ENCODE results near the gene TRIO.

The TRIO gene

DNA sequence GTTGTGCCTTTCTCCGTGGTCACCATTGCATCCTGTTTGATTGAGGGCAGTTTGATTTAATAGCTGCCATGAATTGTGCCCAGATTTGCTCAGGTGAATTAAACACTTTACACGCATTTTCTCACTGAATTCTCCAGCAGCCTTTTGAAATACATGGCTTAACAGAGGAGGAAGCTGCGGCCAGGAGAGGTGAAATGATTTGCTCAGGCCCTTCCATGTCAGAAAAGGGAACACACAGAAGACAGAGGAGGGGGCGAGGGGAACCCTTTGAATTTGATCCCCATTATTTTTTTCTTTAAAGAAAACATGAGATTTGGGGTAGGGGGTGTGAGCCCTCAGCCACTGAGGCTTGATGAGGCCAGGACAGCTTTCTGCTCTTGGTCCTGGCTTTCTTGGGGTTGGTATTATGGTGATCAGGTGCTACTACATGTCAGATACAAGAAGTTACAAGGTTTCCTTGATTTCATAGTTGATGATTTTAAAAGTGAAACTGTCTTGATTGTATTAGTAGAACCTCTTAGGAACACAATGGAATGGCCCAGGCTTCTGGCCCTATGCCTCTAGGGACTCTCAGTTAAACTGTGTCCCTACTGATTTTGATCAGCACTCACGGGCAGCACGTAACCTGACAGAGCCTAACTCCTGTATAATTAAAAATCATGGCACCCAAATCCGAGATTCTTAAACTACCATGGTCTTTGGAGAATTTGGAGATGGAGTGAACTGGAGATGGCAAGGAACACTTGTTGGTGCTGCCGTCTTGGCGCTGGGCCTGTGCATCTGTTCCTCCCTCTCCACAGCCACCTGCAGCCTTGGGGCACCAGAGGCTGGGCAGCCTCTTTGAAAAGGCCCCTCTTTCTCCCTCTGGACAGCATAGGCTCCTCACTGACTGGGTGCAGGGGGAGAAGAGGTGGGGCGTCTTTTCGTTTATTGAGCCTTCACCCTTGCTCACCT lies 107.9 kb downstream of the TRIO start:
- peak; percentile 74 for DNase-seq

DNA sequence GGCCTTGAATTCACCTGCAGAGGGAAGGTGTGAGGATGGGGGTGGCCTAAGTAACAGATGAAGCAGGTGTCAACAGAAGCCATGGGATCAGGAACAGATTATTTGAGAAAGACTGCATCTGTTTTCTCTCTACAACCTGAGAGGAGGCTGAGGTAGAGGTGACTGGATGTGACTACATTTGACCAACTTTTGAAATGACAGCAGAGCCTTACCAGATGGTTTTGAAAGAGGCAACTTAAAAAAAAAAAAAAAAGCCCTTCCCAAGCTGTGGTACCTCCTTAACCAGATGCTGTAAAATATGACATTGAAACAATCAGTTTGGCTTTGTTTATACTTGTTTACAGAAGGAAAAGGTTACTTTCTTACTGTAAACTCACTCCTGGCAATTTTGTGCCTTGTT lies 108.6 kb downstream of the TRIO start:
- peak; percentile 46 for DNase-seq

DNA sequence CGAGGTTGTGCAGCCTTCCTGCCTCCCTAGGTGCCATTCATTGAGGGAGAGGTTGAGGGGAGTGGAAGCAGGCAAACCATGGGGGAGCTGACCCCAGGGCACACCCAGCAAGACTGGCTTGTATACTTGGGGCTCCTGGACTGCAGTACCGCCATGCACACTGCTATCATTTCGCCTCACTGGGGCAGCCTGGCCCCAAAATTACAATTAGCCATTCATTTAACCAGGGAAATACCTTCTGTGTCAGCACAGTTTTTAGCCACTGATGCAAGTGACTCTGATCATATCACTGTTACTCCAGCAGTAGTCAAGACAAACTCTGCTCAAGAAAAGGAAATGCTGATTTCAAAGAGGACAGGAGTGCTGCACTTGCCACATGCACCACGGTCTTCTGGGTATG lies 109.7 kb downstream of the TRIO start:
- no peak for DNase-seq

DNA sequence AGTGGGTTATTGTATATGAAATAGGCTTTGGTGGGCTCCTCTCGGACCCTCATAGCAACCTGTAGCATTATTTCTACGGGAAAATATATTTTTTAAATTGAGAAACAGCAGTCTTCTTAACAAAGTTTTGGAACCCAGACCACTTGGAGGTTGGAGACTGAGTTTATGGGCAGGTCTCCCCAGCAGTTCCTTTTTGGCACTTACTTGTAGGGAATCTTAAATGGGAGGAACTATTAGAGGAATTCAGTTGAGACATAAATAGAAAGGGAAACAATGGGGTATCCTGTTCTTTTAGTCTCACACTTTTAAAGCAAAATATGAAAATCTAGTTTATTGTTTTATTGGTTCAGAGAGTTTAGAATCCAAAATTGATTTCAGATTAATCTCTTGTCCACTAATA lies 111.5 kb downstream of the TRIO start:
- no peak for DNase-seq

DNA sequence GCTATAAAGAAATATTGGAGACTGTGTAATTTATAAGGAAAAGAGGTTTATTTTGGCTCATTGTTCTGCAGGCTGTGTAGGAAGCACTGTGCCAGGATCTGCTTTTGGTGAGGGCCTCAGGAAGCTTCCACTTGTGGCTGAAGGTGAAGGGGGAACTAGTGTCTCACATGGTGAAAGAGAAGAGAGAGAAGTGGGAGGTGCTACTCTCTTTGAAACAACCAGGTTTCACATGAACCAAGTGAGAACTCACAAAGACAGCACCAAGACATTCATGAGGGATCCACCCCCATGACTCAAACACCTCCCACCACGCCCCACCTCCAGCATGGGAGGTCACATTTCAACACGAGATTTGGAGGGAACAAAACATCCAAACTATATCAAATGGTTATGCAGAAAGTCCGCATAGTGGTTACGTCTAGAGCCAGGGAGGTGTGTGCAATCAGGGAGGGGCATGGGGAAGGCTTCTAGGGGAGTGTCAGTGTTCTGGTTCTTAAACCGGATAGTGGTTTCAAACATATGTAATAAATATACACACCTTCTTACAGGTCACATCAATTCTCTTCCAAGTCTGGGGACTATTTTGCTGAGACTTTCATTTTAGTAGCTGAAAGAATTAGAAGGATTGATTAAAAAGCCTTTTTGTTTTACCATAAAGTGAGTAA lies 113.0 kb downstream of the TRIO start:
- no peak for DNase-seq

DNA sequence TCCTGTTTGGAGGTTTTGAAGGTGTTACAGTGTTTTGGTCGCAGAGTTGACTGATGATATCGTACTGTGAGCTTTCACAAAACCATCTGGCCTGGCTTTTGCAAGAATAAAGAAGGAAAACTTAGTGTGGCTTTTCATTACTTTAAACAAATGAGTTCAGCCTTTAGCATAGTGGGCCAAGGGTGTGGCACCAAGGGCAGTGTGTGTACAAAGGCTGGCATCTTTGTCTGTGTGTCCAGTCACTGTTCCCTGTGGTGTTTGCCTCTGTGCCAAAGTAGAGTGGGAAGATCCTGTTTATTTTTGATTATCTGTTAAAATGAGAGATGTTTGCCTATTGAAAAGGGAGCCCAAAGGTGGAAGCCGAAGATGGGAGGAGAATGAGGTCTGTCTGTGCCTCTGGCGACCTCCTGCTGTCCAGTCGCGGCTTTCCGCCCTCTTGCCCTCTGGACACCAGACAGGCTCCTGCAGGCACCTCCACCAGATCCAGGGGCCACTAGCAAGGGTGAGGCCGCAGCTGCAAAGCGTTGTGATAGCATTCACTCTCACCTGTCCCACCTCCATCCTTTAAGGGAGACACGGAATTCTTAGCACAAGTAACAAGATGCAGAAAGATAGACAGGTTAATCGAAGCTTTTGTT lies 113.7 kb downstream of the TRIO start:
- no peak for DNase-seq

DNA sequence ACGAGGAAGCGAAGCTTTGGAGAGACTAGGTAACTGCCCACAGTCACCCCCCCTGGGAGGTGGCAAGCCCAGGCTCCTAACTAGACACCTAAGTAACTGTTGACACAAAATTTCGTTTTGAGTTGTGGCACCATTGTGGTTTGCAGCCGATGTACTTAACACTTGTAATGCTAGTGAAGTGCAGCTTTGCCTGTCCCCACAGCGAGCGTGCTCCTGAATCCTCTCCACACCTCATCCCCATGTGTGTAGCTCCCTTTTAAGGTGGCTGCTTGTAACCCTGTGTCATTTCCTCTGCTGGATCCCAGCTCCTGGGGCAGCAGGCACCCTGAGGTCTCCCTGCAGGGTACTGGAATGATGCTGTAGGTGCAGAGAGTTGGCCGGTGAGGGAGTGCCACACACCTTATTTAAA lies 114.9 kb downstream of the TRIO start:
- no peak for DNase-seq

DNA sequence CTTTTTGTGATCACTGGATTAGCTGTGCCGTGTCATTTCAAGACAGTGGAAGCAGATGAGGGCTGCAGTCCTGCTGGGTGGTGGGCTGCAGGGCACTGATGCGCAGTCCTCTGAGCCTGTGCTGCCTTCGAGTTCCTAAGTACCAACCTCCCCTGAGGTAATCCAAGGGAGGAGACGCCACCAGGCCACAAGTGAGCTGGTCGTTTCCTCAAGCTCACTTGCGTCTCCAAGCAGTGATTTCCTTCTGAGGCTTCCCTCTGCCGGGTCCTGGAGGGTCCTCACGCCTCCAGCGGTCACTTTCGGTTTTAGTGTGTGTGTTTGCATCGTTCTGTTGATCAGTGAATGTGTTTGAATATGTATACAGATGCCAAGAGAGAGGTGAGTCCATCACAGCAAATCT lies 115.7 kb downstream of the TRIO start:
- DNase-seq: no peak

DNA sequence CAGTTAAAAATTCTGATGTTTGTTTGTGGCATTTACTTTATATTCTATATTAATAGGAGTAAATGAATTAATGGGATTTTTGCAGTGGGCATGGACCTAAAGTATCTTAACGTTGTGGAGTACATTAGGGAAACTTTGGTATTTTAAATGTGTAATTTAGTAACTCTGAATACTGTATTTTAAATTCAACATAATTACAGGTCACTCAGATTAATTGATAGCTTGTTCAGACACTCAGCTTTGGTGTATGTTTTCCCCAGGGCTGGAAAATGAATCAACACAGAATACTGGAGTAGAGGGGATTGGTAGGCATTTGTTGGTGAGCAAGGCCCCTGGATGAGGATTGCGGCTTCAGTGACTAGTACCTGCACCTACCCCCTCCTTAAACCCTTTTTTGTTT lies 117.5 kb downstream of the TRIO start:
- no peak for DNase-seq

DNA sequence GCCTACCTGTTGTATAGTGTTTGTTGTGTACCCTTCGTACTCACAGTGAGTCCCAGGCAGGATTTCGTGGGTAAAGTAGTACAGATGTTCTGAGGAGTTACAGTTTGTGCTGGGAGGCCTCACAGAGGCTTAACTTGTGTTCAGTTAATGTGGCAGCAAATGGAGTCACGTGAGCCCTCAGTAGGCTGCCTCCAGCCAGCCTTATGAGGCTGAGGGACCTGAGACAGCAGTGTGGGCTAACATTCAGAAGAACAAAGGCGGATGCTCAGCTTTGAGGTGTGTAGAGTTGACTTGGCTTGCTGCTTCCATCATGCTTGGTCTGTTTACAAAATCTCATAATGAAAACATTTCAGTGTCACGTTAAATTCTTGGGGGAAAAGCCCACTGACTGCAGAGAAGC lies 118.1 kb downstream of the TRIO start:
- DNase-seq: no peak

DNA sequence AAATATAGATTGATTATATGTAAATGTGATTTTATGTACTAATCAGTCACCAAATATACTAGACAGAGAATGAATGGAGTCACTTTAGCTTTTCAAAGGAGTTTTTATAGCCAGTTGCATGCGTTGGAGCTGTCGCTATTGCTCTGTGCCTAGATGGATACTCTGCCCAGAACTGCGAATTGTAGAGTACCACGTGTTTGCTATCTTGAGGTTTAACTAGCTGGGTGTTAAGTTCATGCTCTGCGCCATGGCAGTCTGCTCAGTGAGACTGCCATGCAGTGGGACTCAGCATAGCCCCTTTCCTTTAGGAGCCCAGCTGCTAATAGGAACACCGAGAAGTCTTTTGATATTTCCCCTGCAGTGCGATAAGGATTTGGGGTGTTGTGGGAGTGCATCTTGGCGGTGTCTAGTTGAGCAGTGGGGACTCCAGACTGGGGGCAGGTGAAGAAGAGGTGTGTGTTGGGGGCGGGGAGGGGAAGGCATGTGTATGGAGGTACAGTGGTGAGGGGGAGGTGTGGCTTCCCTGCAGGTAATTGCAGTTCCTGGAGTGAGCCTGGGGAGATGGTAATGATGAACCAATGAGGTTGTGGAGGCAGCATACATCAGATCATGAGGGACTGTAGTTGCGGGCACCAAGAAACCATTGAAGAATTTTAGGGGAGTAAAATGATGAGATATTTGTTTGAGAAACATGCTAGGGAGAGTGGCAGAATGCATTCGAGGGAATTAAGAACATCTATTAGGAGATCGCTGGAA lies 118.9 kb downstream of the TRIO start:
- DNase-seq: no peak

DNA sequence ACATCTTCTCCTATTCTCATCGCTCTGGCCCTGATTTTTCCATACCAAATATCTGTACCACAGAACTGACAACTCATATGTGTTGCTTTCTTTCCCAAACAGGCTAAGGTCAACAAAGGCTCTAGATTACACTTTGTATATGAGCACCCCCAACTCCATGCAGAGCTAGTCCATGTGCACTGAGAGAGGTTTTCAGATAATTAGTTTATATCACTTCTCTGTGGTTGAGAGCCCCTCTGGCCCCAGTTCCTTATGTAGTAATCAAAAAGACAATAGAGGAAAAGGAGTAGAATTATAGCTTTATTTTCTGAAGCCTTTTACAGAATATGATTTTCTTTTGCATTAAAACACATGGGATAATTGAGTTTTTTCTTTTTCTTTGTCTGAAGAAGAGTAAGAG lies 120.0 kb downstream of the TRIO start:
- DNase-seq: no peak

DNA sequence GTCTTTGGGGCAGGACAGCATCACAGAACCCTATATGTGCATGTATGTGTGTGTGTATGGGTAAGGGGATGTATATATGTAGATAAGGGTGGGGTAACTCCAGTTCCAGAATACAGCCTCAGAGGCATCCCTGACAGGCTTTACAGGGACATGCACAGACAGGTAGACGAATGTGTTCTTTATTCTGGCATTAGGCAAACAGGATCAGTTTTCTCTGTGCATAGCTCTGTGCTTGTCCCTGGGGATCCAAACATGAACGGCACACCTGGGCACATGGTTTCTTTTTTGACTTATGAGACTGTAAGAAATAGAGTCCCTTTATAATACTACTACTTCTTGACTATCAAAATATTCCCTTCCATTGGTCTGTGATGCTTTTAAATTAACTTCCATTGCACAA lies 120.6 kb downstream of the TRIO start:
- peak; percentile 37 for DNase-seq

DNA sequence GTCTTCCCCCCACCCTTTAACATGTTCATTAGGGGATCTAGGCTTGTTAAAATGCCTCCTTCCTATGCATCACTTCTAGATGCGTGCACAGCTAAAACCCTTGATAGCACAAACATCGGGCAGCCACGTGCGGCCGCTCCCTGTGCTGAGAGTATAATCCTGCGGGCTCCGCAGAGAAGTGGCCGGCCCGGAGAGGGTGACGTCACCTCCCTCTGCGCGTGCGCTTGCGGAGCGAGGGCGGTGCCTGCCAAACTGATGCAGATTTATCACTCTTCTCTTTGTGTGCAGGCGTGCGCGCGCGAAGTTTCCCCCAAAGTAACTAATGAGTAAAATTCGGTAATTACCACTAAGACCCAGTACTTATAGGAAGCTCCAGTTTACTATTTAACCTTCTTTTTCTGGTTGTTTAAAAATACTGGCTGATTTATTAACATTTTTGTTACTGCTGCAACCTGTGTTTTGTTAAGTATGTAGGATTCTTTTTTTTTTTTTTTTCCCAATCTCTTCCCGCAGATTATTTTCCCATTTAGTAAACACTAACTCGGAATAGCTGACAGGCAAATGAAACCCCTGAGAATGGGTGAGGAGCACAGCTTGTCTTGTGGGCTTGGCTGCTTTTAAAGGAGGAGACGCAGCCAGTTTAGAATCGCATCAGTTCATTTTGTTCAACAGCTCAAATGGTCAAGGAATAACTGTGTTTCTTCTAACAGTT lies 121.6 kb downstream of the TRIO start:
- DNase-seq: peak; percentile 92

DNA sequence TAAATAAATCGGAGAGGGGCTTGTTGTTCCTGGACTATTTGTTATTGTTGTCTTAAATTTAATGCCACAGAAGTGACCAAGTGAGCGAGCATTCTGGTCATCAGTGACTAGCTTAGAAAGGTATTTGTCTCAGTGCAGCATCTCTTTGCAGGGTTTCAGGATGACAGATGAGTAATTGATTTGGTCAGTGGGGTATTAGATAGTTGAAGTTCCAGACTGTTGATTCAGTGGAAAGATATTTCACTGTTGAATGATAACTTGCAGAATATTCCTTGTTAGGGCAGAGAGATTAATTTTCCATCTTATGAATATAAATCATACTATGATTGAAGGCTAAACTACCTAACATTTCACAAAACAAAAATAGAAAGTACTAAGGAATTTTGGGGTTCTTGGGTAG lies 122.4 kb downstream of the TRIO start:
- DNase-seq: no peak

DNA sequence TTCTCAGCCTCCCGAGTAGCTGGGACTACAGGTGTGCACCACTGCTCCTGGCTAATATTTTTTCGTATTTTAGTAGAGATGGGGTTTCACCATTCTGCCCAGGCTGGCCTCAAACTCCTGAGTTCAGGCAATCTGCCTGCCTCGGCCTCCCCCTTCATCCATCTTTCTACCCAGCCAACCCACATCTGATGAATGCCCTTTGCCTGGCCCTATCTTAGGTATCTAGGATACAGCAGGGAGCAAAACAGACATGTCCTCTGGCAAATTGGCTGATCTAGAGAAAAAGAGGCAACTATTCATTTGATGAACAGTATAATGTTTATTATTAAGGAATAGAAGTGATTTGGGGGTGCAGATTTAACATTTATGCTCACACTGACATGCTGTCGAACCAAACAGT lies 123.0 kb downstream of the TRIO start:
- DNase-seq: no peak

DNA sequence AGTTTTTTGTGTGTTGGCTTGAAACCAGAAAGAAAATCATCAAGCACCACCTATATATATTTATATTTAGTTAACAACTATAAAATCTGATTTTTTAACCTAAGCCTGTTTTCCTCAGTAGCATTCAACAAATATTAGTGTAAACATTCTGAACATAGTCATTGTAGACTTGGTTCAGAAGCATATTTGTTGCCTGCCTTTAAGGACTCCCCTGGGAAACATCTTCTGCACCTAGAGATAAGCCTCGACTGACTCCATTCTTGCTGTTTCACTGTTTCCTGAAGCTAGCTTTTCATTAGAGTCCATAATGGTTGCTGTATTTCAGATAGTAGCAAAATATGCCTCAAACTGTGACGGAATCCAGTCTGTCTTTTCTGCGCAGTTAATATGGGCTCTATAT lies 123.5 kb downstream of the TRIO start:
- no peak for DNase-seq

DNA sequence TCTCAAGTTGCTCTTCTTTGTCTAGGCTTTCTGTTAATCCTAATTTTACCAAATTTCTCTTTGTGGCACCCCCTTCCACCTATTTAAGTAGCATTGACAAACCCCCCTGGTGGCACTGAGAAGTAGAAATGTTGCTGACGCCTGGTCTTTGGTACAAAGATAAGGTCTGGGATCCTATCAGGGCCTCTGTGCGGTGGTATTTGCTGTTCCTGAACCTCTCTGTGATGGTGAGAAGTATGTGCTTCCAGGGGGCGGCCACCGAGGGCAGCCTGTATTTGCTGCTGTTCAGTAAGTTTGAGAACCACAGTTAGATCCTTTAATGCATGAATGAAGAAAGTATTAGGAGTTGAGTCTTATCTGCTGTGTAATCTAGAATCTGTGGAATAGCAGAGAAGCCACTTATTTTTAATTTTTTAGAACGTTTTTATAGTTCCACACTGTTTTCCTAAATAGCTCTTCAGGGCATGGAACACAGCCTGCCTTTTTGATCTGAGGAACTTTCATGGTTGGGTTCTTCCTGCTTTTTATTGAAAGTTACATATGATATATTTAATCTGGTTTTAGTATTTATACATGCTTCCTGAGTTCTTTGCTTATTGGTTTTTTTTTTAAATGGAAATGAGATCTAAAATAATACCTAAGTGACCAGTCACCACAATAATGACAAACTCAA lies 124.2 kb downstream of the TRIO start:
- DNase-seq: no peak

DNA sequence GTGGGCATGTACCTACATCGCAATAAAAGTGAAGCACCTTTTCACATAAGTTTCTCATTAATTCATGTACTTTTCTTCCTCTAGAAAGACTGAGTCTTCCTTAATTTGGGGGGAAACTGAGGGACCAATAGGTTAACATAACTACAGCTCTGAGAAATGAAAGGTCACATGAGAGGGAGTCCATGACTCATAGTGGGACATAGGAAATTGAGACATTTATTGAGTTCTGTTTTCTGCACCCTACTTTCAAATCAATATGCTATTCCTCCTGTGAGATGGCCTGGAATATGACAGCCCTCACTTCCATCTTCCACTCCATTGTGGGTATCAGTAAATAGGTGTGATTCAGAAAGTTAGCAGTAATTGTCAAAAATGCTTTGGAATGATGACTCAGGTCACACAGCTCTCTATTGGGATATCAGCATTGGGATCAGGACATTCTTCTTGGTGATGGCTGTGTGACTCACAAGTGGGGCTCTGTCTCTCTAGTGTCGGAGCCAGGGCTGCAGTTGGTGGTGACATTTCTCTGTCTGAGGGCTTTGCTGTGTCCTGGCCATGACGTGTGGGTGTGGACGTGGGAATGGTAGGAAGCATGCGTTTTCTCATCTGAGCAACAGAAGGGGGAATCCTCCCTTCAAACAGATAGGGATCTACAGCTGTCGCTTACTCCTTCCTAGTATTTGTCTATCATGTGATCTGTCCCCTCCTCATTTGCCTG lies 125.0 kb downstream of the TRIO start:
- DNase-seq: peak; percentile 31

DNA sequence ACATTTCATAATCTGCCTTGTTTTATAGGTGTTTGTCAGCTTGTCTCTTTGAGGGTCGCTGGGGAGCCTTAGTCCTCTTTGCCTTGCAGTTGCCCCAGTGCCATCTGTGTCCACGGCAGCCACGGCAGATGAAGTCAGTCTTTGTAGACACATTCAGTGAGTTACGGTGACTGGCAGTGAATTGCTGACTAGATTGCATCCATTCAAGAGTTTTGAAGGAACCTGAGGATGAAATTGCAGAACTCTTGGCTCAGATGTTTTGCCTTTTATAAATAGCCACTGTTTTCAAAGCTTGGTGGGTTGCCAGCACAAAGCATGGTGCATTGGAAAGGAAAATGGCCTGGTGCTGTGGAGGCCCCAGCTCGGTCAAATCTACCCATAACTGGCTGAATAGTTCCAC lies 125.6 kb downstream of the TRIO start:
- no peak for DNase-seq

DNA sequence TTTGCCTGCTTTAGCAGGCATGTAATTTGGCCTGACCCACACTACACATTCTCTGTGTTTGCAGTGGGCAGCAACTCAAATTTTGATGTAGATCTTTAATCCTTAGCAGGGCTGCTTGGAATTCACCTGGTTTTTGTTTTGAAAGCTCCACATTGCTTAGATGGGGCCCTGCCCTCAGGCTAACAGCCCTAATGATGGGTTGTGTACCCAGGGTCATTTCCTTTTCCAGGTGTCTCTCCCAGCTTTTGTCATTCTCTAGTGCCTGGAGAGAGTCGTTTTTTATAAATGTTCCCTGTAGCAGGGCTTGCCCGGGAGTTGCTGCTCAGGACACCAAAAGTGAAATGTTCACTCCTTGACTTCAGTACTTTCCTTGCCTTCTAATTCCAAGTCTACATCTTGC lies 126.3 kb downstream of the TRIO start:
- no peak for DNase-seq

Data from DMS 273 treated with DMSO at 0.1 percent for 48 hours (cell line).